GM21717 (cell line): ENCODE measurements around the gene SRSF3.

Source experiments
- ATAC-seq: cut with Tn5 transposase; IDR thresholded peaks from one replicate; pipeline ENCODE4 v1.9.1; 2021; ENCODE audit warnings: mild to moderate bottlenecking, moderate library complexity; ENCODE audit not compliant: unreplicated experiment

The SRSF3 gene

DNA sequence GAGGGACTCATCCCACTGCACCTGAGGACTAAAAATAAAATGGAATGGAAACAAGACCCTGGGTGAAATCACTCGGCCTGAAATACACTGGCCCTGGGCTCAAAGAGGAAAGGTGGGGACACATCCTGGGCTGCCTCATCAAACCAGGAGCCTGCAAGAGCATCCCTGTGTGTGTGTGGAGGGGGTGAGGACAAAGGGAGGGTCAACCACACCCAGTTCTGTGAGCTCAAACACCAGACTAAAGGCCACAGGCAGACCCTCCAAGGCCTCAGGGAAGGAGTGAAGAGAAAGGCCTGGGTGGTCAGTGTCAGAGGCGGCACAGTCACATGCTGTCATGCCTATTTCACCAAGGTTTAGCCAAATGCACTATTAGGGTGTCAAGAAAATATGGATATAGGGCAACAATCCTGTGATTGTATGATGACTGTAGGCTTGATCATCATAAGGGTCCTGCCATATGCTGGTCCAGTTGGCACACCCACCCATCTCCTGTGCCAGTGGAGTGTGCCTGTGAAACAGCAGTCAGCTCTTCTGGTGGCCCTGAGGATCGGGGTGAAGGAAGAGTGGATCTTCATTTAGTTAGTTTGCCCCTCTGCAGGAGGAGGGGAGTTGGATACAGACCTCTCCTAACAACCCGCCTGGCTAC lies 28.9 kb downstream of the SRSF3 start:
- no peak for ATAC-seq

- ATAC-seq = no peak
Measured at GRCh38 chr6:36623547-36624459, 29.6 kb downstream of the SRSF3 start.

DNA sequence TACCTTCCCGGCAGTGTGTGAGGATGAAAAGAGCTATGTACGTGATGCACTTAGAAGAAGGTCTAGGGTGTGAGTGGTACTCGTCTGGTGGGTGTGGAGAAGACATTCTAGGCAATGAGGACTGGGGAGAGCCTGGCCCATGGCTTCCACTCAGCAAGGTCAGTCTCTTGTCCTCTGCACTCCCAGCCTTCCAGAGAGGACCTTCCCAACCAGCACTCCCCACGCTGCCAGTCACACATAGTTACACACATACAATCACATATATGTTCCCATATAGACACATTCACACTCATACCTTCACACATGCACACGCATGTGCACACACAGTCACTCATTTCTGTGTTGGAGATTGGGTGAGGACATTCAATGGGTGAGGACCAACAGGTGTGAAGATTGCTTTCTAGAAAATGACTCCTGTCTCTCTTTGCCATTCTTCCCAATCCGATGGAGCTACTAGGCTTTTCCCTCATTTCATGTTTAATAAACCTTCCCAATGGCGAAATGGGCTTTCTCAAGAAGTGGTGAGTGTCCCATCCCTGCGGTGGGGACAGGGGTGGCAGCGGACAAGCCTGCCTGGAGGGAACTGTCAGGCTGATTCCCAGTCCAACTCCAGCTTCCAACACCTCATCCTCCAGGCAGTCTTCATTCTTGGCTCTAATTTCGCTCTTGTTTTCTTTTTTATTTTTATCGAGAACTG lies 30.4 kb downstream of the SRSF3 start:
- no peak for ATAC-seq

GRCh38 chr6:36625158-36625919 lies 31.2 kb downstream of the SRSF3 start:
- ATAC-seq = no peak

DNA sequence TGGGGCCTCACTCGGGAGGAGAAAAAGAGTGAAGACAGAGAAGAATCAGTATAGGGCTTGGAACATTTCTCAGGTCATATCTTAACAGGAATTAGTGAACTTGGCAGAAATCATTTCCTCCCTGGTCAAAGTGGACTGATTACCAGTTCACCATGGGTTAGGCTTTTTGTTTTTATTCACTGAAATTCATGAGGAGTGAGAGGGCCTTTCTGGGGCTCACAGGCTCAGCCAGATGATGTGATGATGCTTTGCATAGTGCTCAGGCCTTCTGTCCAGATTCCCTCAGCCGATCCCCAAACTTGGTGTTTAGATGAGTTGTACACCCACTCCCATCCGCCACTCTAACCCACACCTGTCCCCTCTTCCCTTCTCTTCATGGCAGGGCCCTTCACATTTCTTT lies 32.5 kb downstream of the SRSF3 start:
- no peak for ATAC-seq

GRCh38 chr6:36627141-36627540 lies 33.0 kb downstream of the SRSF3 start:
- ATAC-seq = no peak

DNA sequence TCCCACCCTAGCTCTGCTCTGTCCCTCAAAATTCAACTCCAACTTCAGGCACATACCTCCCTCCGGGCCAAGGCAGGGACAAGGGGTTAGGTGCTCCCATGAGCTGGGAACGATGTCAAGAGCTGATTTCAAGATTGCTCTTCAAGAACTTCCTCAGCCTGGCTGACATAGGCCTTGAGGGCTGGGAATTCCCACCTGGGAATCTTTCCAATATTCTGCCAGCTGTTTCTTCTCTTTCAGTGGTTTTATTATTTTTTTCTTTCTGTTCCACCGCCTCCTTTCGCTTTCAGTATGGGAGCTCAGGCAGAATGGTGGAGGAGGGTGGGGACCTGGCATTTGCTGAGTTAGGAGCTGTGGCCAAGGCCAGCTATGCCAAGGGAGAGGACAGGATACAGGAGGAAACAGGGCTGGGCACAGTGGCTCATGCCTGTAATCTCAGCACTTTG lies 33.7 kb downstream of the SRSF3 start:
- ATAC-seq = no peak

DNA sequence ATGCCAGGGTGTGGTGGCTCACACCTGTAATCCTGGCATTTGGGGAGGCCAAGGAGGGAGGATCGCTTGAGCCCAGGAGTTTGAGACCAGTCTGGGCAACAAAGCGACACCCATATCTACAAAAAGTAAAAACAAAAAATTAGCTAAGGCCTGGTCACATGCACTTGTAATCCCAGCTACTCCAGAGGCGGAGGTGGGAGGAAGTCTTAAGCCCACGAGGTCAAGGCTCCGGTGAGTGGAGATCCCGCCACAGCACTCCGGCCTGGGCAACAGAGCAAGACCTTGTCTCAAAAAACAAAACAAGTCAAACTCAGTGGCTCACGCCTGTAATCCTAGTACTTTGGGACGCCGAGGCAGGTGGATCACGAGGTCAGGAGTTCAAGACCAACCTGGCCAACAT lies 35.6 kb downstream of the SRSF3 start:
- no peak for ATAC-seq

GRCh38 chr6:36631326-36632011 lies 37.3 kb downstream of the SRSF3 start:
- no peak for ATAC-seq

- no peak for ATAC-seq
Measured at GRCh38 chr6:36633370-36633769, 39.2 kb downstream of the SRSF3 start.

- ATAC-seq = no peak
Measured at GRCh38 chr6:36633915-36634314, 39.8 kb downstream of the SRSF3 start.

DNA sequence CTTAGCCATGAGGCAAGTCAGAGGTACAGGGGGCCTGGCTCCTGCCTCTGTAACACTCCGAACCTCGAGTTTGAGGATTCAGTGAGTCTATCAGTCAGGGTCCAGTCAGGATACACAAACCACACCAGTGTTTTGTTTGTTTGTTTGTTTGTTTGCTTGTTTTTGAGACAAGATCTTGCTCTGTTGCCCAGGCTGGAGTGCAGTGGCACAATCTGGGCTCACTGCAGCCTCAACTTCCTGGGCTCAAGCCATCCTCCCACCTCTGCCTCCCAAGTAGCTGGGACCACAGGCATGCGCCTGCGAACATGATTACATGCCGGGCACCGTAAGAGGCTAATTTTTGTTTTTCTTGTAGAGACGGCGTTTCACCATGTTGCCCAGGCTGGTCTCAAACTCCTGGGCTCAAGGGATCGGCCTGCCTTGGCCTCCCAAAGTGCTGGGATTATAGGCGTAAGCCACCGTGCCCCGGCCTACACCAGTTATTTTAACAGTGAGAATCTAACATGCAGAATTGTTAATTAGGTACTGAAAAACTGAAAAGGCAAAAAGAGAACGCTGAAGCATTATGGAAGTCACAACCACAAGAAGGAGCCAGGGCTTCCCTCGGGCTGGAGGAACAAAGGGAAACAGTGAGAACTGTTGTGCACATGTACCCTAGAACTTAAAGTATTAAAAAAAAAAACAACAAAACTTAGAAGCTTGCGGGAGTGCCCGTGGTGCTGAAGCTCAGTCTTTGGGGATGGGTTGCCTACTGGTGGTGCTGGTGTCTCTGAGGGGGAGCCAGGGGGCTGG lies 40.4 kb downstream of the SRSF3 start:
- no peak for ATAC-seq

DNA sequence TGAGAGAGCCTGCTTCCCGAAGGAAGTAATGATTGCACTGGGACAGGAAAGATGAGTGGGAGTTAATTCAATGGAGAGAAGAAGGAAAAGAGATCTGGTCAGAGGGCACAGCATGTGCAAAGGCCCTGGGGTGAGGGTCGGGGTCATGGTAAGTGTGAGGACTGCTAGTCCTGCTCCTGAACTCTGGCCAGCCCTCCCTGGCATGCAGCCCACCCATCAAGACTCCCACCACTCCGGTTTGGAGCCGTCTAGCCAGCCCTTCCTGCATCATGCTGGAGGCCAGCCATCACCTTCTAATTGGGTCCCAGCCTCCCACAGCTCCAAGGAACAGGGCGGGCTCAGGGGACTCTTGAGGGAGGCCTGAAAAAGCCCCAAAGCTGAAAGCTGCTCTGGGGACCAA lies 42.1 kb downstream of the SRSF3 start:
- no peak for ATAC-seq

DNA sequence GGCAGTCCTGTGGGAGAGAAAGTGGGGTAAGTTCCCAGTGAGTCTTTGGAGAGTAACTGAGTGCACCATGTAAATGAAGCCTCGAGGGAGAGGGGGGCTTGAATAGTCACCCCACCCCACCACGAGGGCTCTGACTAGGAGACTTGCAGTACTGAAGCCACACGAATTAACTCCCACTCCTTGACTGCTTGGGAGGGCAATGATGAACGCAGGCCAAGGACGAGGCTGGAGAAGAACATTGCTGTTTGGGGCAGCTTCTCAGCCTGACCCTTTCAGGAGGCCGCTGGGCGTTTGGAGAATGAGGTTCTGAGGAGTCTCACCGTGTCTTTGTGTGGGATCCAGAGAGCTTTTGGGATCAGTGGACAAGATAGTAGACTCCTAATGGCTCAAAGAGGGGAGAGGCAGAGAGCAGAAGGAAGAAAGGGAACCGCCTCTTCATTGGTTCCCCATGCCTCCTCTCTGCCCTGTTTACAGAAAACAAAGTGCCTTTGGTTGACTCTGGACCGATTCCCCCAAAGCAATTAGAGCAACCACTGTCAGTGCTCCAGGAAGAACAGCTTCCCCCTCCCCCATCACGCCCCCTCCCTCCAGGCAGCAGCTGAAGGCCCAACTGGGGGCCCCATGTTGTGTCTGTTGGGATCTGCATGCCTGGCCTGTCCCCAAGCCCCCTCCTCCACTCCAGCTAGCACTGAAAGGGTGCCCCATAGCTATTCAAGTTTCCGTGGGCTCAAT lies 42.7 kb downstream of the SRSF3 start:
- ATAC-seq = no peak

DNA sequence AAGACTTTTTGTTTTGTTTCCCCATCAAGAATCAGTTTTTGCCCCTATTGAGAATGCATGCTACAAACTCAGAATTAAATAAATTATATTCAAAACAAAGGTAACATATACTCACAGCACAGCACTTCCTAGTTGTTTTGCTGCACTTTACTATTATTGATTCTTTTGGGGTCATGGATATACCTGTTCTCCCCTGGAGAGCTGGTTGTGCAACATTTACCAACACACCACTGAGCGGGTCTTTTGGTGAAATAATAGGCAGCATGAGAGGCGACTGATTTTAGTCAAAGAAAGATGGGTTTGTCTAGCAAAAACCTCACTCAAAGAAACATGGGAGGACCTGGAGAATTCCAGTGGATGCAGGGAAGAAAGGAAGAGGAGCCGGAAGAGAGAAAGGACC lies 44.4 kb downstream of the SRSF3 start:
- ATAC-seq = no peak

GRCh38 chr6:36639171-36639808 lies 45.1 kb downstream of the SRSF3 start:
- ATAC-seq = no peak

- no peak for ATAC-seq
Measured at GRCh38 chr6:36641543-36641942, 47.4 kb downstream of the SRSF3 start.
